Superior temporal gyrus (tissue), 1 donor: Measurements from ENCODE around the gene EML6.
"Not testable (repeated sequence)": the region's sequence is repeated elsewhere in the genome, so short reads cannot be mapped to it uniquely, and the experiment has no call there.

ENCODE experiments used
- DNase-seq: peaks from one replicate; pipeline ENCODE4 v3.0.0-alpha.2; 2016; ENCODE audit errors: extremely low spot score

The EML6 gene

GRCh38 chr2:54723131-54723995 lies at the start of gene EML6:
EML6 (plus strand) TSS chr2:54723662; CDS start chr2:54725062, 1,400 bp downstream.
- peak; percentile 98 for DNase-seq

- DNase-seq: no peak
Observed at GRCh38 chr2:54675281-54675680, 48.2 kb upstream of the EML6 start.

GRCh38 chr2:54675738-54676137 lies 47.7 kb upstream of the EML6 start:
- DNase-seq: no peak

GRCh38 chr2:54676656-54677055 lies 46.8 kb upstream of the EML6 start:
- no peak for DNase-seq

GRCh38 chr2:54677476-54678265 lies 45.8 kb upstream of the EML6 start:
- no peak for DNase-seq

GRCh38 chr2:54678719-54679118 lies 44.7 kb upstream of the EML6 start:
- DNase-seq: no peak

- no peak for DNase-seq
Observed at GRCh38 chr2:54680397-54681041, 42.9 kb upstream of the EML6 start.

- no peak for DNase-seq
Observed at GRCh38 chr2:54681416-54681815, 42.0 kb upstream of the EML6 start.

- no peak for DNase-seq
Observed at GRCh38 chr2:54683596-54683995, 39.9 kb upstream of the EML6 start.

GRCh38 chr2:54685263-54685775 lies 38.1 kb upstream of the EML6 start:
- DNase-seq: no peak

GRCh38 chr2:54687595-54688152 lies 35.8 kb upstream of the EML6 start:
- no peak for DNase-seq

GRCh38 chr2:54691445-54692135 lies 31.9 kb upstream of the EML6 start:
- no peak for DNase-seq

GRCh38 chr2:54692556-54692955 lies 30.9 kb upstream of the EML6 start:
- DNase-seq: no peak

- no peak for DNase-seq
Observed at GRCh38 chr2:54695378-54695777, 28.1 kb upstream of the EML6 start.

- no peak for DNase-seq
Observed at GRCh38 chr2:54697934-54698333, 25.5 kb upstream of the EML6 start.

- DNase-seq: not testable (repeated sequence)
Observed at GRCh38 chr2:54698926-54699325, 24.5 kb upstream of the EML6 start.

- no peak for DNase-seq
Observed at GRCh38 chr2:54699665-54700064, 23.8 kb upstream of the EML6 start.

- no peak for DNase-seq
Observed at GRCh38 chr2:54701029-54701428, 22.4 kb upstream of the EML6 start.

- peak; percentile 35 for DNase-seq
Observed at GRCh38 chr2:54704238-54704637, 19.2 kb upstream of the EML6 start.

GRCh38 chr2:54704688-54705605 lies 18.5 kb upstream of the EML6 start:
- peak; percentile 92 for DNase-seq
